A172 (cell line): Measurements from ENCODE around the gene EIF4A3. TPM values are rescaled to one million over a fixed set of nuclear protein-coding genes. Genes with fewer than 3 reads are reported as not detected.
A peak's percentile ranks its signal among the peaks of the same experiment; 100 is the strongest.

Experiments used
- DNase-seq: peaks from one replicate; pipeline ENCODE4 v3.0.0-alpha.2; 2015; ENCODE audit warnings: low spot score
- total RNA-seq: library from RNA; depleted of rRNA; stranded (reverse); fragments of >200 nt; shearing (Covaris generic); gene quantifications from 2 replicates; pipeline ENCODE4 v1.2.3, GENCODE V29; 2014; rRNA removed

EIF4A3 gene
- total RNA-seq = 157 and 184 TPM in 2 replicates

DNA sequence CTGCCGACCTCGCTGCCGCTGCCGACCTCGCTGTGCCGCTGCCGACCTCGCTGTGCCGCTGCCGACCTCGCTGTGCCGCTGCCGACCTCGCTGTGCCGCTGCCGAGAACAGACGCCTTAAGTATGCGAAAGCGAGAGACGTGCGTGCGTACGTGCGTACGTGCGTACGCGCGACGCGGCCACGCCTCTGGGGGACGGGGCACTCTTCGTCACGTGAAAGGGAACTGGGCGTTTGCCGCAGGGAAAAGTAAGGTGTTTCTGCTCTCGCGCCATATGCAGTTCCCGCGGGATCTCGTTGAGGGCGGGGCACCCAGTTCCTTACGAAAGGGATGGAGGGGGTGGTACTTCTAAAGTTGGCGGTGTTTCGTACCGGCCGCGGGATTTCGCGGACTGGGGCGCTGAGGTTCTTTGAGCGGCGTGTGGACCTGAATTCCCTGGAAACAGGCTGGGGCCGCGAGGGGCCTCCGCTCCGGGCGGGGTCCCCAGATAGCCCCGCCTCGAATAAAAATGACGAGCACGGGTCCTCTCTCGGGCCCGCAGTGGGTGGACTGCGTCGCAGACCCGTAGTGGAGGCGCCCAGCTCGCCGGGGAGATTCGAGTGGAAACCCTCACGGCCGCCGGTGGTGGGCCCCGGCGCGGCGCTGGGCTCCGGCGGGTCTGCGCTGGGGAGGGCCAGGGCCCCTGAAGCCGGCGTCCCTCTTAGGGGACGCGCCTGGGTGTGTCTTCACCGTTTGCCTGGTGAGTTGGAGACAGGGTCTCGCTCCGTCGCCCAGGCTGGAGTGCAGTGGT is at the start of gene EIF4A3:
EIF4A3 (minus strand) TSS at position 94 of the 788 bp plus-strand sequence. CDS start 167 bp downstream, outside the sequence.
- DNase-seq = peak; percentile 99

DNA sequence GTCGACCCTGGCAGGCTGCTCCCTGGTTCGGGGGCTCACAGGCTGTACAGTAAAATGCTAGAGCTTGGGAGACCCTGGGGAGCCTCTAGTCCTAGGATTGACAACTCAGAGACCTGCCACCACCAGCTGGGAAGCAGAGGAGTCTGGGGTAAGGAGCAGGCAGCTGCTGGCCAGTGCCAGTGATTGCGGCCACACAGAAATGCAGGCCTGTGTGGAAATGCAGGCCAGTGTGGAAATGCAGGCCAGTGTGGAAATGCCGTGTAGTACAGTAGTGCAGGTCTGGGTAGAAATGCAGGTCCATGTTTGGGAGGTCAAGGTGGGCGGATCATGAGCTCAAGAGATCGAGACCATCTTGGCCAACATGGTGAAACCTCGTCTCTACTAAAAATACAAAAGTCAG is 49.7 kb upstream of the EIF4A3 start:
- no peak for DNase-seq

DNA sequence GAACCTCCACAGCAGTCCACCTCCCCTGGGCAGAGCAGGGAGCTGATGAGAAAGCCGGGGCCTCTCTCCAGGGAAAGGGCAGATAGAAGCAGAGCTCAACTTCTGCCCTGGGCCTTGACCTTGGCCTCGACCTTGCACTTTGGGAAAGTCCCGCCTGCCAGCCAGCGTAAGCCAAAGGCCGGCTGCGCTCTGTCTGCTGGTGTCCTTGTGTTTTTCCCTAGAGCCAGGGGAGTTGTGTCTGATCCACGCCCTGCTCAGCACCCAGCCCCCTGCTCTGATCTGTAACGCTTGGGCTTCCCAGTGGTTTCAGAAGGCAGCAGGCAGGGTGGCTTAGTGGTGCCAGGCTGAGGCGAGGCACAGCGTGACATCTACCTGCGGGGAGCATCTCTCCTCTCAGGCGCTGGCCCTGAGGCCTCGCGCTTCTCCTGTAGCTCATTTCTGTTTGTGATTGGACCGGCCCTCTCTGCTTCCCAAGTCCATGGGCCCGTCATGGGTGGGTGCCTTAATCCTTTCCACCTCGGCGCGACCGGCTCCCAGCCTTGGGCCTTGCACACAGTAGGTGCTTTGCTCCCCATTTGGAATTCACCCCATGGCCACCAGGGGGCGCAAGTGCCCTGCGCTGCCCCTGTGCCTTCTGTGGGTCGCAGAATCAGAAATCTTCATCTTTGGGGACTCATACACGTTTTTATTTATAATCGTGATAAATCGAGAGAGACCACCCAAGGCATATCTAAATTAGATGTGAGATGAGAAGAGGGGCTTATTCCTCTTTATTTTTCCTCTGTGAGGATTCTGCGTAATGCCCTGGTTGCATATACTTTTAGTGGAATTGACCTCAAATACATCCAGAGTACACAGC is 49.0 kb upstream of the EIF4A3 start:
- no peak for DNase-seq

DNA sequence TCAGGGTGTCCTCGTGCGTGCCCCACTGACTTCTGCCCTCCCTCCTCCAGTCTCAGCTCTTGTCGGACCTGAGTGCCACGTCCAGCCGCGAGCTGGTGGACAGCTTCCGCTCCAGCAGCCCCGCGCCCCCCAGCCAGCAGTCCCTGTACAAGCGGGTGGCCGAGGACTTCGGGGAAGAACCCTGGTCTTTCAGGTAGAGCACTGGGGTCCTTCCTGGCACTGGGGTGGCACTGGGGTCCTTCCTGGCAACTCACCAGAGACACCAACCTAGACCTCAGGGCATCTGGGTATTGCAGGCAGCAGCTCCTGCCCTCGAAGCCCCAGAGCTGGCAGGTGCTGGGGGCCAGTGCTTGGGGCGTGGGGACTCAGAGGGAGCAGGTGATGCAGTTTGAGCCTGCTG is 48.2 kb upstream of the EIF4A3 start:
- DNase-seq = no peak

DNA sequence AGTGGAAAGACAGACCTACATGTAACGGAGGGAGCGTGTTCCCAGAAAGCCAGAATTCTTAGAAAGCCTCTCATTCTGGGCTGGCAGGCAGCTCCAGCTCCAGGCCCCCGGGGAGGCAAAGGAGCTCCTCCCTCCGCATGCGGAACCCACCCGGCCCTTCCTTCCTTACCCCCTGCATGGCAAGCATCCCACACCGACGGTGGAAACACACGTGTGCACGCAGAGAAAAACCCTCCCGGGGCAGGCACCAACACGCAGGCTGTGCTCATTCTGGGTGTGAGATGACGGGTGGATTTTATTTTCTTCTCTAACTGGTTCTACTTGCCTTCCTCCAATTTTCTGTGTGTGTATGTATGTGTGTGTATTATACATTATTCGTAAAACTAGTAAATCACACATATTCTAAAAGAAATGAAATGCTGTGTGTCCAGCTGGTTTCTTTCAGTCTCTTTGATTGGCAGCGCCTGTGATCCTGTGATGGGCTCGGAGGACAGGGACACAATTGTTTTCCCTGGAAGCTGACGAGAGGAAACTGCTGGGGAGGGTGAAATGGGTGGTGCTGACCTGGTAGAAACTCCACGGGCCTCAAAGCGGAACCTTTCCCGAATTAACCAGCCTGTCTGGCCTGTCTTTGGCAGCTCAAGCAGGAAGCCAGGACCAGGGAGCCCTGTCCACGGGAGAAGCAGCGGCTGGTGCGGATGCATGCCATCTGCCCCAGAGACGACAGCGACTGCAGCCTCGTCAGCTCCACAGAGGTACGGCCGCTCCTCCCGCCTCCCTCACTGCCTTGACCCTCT is 45.1 kb upstream of the EIF4A3 start:
- no peak for DNase-seq

DNA sequence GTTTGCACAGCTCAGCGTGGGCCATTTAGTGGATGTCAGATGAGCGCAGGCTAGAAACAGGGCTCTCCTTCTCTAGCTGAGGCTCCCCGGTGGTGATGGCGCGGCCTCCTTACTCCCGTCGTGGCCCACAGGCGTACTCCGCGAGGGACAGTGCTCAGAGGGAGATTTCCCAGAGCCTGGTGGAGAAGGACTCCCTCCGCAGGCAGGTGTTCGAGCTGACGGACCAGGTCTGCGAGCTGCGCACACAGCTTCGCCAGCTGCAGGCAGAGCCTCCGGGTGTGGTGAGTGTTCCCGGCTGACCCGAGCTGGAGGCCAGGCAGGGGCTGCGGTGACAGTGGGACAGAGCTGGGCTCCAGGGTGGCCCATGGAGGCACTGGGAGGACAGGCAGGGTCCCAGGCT is 44.3 kb upstream of the EIF4A3 start:
- no peak for DNase-seq

DNA sequence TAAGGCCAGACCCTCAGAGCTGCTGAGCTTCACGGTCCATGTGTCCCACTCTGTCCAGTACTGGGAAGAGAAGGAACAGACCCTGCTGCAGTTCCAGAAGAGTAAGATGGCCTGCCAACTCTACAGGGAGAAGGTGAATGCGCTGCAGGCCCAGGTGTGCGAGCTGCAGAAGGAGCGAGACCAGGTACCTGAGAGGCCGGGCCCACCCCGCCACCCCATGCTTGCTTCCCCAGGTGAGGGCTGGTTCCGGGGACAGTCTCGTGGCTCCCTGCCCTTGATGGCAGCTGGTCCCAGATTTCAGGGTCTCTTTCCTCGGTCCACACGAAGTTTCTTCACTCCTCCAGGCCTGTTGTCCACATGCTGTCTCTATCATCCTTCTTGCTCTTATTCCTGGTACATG is 43.8 kb upstream of the EIF4A3 start:
- DNase-seq = no peak

DNA sequence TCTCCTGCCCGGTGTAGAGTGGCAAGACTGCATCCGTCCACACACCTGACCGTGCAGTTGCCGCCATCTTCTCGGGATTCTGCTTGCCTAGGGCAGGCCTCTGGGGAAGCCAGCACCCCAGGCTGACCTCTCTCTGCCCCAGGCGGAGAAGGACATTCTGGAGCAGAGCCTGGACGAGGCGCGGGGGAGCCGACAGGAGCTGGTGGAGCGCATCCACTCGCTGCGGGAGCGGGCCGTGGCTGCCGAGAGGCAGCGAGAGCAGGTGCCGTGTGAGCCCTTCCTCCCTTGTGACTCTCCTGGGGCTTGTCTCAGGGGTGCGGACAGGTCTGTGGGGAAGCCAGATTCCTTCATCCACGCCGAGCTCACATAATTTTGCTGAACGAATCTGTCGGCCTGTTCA is 42.7 kb upstream of the EIF4A3 start:
- no peak for DNase-seq

DNA sequence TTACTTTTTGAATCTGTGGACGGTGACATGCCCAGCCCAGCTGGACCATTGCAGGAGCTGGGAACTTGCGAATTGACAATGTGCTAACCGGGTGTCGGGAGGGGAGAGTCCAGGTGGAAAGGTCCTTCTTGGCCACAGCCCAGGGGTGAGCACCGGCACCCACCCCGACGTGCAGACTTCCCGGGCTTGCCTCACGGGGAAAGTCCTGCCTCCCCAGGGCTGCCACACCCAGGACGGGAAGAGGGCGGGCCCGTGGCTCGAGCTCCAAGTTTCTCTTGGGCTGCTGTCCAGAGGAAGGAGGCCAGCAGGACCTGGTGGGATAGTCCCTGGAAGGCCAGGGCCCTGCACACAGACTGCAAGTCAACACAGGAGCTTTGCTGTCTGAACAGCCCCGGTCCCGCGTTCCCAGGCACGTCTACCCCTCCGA is 40.6 kb upstream of the EIF4A3 start:
- DNase-seq = peak; percentile 48

DNA sequence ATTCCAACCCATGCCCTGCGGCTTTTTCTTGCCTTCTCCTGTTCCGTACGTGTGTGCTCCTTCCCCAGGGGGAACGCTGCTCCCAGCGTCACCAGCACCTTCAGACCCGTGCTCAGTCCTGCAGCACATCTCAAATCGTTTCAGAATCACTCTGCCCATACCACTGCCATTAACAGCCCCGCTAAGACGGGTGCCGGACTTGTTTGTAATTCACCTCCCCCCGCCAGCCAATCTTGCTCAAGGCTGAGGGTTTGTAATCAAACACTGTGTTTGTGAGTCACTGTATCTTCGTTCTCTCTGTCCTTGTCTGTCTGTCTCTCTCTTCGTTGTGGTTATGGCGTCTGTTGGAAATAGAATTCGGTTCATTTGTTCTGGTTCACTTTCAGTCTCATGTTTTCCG is 40.2 kb upstream of the EIF4A3 start:
- DNase-seq = peak; percentile 25

DNA sequence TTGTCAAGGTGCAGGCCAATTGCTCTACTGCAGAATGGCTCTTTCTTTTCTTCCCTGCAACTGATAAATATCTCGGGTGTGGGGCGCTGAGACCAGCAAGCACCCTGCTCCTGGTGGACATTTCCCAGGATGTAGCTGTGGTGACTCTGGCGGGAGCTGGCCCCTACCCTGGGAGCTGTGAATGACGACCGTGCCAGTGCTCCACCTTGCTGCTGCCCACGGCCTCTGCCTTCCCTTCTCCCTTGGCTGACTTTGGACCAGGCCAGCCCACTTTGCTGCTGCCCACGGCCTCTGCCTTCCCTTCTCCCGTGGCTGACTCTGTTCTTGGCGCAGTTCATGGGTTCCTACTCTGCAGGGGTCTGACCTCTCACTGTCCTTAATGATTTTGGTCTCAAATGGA is 39.0 kb upstream of the EIF4A3 start:
- DNase-seq = no peak

DNA sequence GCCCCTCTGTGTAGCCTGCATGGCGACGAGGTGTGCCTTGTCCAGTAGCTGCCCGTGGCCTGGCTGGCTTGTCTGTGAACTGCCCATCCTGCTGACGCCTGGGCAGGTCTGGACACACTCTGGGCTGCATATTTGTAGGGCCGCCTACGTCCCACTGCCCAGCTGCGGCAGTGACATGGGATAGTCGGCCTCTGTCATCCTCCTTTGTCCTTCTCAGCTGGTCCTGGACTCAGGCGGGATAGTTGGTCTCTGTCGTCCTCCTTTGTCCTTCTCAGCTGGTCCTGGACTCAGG is 37.4 kb upstream of the EIF4A3 start:
- no peak for DNase-seq

DNA sequence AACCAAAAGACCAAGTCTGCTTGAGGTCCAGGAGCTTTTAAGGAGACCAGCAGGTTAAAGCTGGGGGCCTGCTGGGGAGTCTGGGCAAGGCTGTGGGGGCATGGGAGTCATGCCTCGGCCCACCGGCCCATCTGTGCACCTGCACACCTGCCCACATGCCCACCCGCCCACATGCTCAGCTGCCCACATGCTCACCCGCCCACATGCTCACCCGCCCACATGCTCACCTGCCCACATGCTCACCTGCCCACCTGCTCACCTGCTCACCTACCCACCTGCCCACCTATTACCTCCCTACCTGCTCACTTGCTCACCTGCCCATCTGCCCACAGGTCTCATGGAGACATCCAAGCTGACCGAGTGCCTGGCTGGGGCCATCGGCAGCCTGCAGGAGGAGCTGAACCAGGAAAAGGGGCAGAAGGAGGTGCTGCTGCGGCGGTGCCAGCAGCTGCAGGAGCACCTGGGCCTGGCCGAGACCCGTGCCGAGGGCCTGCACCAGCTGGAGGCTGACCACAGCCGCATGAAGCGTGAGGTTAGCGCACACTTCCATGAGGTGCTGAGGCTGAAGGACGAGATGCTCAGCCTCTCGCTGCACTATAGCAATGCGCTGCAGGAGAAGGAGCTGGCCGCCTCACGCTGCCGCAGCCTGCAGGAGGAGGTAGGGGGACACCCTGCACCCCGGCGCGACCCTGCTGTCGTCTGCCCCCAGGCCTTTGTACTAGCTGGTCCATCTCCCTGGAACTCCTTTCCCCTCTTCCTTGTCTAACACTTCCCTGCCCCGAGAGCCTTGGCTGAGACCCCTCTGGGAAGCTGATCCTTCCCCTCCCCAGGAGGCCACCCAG is 36.9 kb upstream of the EIF4A3 start:
- no peak for DNase-seq

DNA sequence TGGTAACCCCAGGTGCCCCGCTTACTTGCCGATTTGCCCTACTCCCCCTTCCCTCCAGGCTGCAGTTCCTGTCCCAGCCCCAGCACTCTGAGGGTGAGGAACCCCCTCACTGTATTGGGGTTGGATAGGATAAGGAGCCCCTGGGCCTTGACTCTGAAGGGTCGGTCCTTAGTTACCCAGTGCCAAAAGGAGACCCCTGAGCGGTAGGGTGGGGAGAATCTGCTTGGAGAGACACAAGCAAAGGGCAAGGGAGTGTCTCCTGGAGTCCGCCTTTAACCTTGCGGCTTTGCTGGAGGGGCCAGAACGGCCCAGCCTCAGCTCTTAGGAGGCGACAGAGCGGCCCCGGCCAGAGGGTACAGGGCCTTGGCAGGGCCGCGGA is 35.9 kb upstream of the EIF4A3 start:
- DNase-seq = no peak

DNA sequence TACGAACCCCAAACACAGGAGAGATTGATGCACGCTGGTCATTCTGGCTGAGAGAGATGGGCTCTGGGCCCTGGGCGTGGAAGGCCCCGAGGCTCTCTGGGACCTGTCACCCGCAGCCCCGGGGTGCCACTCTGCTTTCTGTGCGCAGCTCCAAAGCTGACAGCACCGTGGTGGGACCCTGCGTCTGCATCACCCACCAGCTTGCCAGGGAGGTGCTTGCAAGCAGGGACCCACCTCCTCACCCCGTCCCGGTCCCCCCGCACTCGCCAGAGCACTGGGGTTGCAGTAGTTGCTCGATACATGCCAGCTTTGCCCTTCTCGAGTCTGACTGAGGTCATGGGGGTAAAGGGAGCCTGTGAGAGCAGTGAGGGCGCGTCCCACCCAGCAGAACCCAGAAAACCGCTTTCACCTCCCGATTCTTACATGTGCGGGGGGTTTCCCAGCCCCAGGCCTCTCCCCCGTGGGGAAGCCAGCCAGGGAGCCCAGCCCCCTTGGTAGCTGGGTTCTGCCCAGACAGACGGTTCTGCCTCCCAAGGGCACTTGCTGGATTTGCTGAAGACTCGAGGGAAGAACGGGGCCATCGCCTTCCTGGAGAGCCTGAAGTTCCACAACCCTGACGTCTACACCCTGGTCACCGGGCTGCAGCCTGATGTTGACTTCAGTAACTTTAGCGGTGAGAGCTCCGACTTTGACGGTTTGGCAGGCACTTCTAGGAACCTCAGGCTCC is 35.4 kb upstream of the EIF4A3 start:
- no peak for DNase-seq

DNA sequence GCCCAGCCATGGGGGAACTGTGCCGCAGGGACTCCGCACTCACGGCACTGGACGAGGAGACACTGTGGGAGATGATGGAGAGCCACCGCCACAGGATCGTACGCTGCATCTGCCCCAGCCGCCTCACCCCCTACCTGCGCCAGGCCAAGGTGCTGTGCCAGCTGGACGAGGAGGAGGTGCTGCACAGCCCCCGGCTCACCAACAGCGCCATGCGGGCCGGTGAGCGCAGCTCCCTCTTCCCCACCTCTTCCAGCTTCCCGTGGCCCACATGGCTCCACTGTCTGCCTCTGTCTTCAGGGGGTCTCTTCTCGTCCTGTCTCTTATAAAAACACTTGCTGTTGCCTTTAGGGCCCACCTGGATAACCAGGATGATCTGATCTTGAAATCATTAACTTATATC is 34.5 kb upstream of the EIF4A3 start:
- no peak for DNase-seq

DNA sequence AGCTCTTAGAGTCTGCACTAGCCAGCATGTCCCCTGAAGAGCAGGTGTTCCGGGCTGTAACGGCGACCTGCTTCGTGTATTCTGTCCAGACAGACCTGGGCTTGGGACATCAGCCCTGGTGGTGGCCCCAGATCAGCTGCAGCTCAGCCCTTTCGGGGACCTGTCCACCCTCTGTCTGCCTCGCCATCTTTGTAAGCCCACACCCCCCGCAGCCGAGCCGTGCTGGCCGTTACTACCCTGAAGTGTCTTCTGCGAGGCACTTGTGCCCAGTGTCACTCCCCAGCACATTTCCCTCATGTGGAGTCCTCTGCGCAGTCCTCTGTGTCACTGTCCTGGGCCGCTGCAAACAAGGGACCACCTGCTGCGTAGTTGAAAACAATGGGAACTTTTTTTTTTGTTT is 33.3 kb upstream of the EIF4A3 start:
- no peak for DNase-seq

DNA sequence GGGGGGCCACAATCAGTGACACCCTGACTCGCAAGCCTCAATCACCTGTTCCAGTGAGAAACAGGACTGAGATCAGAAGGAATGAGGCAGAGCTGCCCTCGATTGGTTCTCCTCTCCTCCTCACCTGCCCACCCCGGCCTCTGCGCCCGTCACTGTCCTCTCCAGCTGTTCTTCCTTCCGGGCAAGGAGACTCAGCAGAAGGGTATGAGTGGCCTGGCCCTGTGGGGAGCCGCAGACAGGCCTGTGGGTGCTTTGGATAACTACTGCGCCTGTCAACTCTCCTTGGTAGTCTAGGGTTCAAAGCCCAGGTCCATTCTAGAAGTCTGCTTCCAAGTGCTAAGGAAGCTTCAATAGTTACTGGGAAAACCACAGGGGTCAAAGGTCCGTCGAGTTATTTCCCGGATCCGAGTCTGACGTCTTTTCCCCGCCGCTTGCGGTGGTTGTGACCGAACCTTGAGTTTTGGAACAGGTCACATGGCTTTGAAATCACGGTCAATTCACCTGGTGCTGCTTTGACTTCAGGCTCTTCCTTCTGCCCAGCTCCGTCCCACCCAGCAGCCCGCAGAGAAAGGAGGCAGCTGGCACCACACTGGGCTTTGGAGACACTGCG is 31.2 kb upstream of the EIF4A3 start:
- DNase-seq = no peak

DNA sequence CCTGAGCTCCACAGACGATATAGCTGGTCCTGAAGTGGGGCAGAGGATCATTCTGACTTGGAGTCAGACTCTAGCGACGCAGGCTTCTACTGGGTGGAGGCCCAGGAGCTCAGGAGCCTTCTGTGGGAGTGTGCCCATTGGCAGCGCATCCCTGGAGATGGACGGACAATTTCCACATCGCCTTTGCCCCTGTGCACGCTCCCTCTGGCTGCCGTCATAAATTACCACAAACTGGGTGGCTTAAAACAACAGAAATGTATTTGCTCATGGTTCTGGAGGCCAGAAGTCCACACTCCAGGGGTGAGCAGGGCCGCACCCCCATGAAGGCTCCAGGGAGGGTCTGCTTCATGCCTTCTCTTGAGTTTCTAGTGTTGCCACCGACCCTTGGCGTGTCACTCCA is 29.8 kb upstream of the EIF4A3 start:
- DNase-seq = no peak

DNA sequence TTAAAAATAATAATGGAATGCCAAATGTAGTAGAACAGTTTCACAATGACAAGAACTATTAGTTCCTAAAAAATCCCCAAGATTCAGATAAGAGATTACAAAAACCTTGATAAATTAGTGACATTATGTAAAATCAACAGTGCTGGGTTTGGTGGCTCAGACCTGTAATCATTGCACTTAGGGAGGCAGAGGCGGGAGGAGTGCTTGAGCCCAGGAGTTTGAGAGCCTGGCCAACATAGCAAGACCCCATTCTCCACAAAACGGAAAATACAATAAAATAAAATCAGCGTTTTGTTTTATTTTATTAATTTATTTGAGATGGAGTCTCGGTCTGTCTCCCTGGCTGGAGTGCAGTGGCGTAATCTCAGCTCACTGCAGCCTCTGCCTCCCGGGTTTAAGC is 27.0 kb upstream of the EIF4A3 start:
- DNase-seq = no peak
